Measurements from ENCODE around the gene POMT1.
"Not testable (repeated sequence)": the region's sequence is repeated elsewhere in the genome, so short reads cannot be mapped to it uniquely, and the experiment has no call there.

Gene POMT1

DNA sequence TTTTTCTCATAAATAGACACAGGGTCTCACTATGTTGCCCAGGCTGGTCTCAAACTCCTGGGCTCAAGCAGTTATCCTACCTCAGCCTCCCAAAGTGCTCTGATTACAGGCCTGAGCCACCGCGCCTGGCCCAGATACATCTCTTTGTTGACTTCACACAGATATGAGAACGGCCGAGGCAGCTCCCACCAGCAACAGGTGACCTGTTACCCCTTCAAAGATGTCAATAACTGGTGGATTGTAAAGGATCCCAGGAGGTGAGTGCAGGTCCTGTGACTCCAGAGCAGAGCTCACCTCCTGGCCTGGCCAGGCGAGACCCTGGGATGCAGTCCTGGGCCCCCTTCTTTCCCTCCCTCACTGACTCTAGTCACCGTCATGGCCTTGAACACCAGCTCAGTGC is 9.2 kb downstream of the POMT1 start (continued):
- TF ChIP-seq, protein P1, sequence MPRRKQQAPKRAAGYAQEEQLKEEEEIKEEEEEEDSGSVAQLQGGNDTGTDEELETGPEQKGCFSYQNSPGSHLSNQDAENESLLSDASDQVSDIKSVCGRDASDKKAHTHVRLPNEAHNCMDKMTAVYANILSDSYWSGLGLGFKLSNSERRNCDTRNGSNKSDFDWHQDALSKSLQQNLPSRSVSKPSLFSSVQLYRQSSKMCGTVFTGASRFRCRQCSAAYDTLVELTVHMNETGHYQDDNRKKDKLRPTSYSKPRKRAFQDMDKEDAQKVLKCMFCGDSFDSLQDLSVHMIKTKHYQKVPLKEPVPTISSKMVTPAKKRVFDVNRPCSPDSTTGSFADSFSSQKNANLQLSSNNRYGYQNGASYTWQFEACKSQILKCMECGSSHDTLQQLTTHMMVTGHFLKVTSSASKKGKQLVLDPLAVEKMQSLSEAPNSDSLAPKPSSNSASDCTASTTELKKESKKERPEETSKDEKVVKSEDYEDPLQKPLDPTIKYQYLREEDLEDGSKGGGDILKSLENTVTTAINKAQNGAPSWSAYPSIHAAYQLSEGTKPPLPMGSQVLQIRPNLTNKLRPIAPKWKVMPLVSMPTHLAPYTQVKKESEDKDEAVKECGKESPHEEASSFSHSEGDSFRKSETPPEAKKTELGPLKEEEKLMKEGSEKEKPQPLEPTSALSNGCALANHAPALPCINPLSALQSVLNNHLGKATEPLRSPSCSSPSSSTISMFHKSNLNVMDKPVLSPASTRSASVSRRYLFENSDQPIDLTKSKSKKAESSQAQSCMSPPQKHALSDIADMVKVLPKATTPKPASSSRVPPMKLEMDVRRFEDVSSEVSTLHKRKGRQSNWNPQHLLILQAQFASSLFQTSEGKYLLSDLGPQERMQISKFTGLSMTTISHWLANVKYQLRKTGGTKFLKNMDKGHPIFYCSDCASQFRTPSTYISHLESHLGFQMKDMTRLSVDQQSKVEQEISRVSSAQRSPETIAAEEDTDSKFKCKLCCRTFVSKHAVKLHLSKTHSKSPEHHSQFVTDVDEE (CRISPR knock-in tag; IDR thresholded peaks at IDR 0.05): no peak
- TF ChIP-seq GLIS3 (CRISPR knock-in tag; IDR thresholded peaks at IDR 0.05) (no peak), PPARA (CRISPR knock-in tag; IDR thresholded peaks at IDR 0.05; ENCODE audit: borderline replicate concordance) (no peak), OSR1 (CRISPR knock-in tag; IDR thresholded peaks at IDR 0.05) (no peak)
- TF ChIP-seq, protein P2, sequence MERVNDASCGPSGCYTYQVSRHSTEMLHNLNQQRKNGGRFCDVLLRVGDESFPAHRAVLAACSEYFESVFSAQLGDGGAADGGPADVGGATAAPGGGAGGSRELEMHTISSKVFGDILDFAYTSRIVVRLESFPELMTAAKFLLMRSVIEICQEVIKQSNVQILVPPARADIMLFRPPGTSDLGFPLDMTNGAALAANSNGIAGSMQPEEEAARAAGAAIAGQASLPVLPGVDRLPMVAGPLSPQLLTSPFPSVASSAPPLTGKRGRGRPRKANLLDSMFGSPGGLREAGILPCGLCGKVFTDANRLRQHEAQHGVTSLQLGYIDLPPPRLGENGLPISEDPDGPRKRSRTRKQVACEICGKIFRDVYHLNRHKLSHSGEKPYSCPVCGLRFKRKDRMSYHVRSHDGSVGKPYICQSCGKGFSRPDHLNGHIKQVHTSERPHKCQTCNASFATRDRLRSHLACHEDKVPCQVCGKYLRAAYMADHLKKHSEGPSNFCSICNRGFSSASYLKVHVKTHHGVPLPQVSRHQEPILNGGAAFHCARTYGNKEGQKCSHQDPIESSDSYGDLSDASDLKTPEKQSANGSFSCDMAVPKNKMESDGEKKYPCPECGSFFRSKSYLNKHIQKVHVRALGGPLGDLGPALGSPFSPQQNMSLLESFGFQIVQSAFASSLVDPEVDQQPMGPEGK (CRISPR knock-in tag; IDR thresholded peaks at IDR 0.05; ENCODE audit: borderline replicate concordance): no peak
- TF ChIP-seq, protein P3, sequence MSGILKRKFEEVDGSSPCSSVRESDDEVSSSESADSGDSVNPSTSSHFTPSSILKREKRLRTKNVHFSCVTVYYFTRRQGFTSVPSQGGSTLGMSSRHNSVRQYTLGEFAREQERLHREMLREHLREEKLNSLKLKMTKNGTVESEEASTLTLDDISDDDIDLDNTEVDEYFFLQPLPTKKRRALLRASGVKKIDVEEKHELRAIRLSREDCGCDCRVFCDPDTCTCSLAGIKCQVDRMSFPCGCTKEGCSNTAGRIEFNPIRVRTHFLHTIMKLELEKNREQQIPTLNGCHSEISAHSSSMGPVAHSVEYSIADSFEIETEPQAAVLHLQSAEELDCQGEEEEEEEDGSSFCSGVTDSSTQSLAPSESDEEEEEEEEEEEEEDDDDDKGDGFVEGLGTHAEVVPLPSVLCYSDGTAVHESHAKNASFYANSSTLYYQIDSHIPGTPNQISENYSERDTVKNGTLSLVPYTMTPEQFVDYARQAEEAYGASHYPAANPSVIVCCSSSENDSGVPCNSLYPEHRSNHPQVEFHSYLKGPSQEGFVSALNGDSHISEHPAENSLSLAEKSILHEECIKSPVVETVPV (CRISPR knock-in tag; IDR thresholded peaks at IDR 0.05): no peak

DNA sequence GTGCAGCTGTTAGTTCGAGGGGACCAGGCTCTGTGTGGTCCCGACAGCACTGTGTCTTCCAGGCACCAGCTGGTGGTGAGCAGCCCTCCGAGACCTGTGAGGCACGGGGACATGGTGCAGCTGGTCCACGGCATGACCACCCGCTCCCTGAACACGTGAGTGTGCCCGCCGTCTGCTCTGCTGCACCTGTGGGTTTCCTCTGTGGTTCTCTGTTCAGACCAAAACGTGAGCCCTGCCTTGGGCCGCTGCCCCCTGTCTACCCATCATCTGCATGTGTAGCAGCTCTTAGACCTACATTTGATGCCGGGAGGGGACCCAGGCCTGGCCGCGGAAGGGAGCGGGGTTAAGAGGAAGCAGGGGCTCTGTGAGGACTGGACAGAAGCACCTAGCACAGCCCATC is 10.5 kb downstream of the POMT1 start:
- ATAC-seq: no peak

DNA sequence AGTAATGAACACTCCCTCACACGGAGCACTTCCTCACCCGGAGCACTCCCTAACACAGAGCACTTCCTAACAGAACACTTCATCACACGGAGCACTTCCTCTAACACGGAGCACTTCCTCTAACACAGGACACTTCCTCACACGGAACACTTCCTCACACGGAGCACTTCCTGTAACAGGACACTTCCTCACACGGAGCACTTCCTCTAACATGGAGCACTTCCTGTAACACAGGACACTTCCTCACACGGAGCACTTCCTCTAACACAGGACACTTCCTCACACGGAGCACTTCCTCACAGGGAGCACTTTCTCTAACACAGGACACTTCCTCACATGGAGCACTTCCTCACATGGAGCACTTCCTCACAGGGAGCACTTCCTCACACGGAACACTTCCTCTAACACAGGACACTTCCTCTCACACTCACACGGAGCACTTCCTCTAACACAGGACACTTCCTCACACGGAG is 12.9 kb downstream of the POMT1 start:
- not testable (repeated sequence) for ATAC-seq

More for the DNA sequence above, 10.5 kb downstream of the POMT1 start:
- TF ChIP-seq, protein P4, sequence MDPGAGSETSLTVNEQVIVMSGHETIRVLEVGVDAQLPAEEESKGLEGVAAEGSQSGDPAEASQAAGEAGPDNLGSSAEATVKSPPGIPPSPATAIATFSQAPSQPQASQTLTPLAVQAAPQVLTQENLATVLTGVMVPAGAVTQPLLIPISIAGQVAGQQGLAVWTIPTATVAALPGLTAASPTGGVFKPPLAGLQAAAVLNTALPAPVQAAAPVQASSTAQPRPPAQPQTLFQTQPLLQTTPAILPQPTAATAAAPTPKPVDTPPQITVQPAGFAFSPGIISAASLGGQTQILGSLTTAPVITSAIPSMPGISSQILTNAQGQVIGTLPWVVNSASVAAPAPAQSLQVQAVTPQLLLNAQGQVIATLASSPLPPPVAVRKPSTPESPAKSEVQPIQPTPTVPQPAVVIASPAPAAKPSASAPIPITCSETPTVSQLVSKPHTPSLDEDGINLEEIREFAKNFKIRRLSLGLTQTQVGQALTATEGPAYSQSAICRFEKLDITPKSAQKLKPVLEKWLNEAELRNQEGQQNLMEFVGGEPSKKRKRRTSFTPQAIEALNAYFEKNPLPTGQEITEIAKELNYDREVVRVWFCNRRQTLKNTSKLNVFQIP (CRISPR knock-in tag; IDR thresholded peaks at IDR 0.05; ENCODE audit: borderline replicate concordance, low read depth): no peak
- no peak for TF ChIP-seq ISL1 (CRISPR knock-in tag; IDR thresholded peaks at IDR 0.05)

DNA sequence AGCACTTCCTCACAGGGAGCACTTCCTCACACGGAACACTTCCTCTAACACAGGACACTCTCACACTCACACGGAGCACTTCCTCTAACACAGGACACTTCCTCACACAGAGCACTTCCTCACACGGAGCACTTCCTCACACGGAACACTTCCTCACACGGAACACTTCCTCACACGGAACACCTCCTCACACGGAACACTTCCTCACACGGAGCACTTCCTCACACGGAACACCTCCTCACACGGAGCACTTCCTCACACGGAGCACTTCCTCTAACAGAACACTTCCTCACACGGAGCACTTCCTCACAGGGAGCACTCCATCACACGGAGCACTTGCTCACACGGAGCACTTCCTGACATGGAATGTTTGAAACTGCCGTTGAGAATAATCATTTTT is 13.4 kb downstream of the POMT1 start:
- TF ChIP-seq, protein P1 (CRISPR knock-in tag; IDR thresholded peaks at IDR 0.05): no peak
- TF ChIP-seq ISL1 (CRISPR knock-in tag; IDR thresholded peaks at IDR 0.05) (no peak), TCF4 (CRISPR knock-in tag; IDR thresholded peaks at IDR 0.05; ENCODE audit: borderline replicate concordance) (no peak), PPARA (CRISPR knock-in tag; IDR thresholded peaks at IDR 0.05; ENCODE audit: borderline replicate concordance) (no peak), ZC3H10 (CRISPR knock-in tag; IDR thresholded peaks at IDR 0.05) (no peak), ZNF70 (CRISPR knock-in tag; IDR thresholded peaks at IDR 0.05) (no peak), ZNF8 (CRISPR knock-in tag; IDR thresholded peaks at IDR 0.05) (no peak), ZFP30 (CRISPR knock-in tag; IDR thresholded peaks at IDR 0.05) (no peak), OSR1 (CRISPR knock-in tag; IDR thresholded peaks at IDR 0.05) (no peak), CSDC2 (CRISPR knock-in tag; IDR thresholded peaks at IDR 0.05) (no peak), ESRRG (CRISPR knock-in tag; IDR thresholded peaks at IDR 0.05) (no peak), RARB (CRISPR knock-in tag; IDR thresholded peaks at IDR 0.05) (no peak), GLIS3 (CRISPR knock-in tag; IDR thresholded peaks at IDR 0.05) (no peak), ARNTL (CRISPR knock-in tag; IDR thresholded peaks at IDR 0.05; ENCODE audit: borderline replicate concordance, low read depth) (no peak), BACH2 (CRISPR knock-in tag; IDR thresholded peaks at IDR 0.05; ENCODE audit: borderline replicate concordance) (no peak), ZNF565 (CRISPR knock-in tag; conservative IDR thresholded peaks at IDR 0.05; ENCODE audit: low read depth) (no peak)
- TF ChIP-seq, protein P2 (CRISPR knock-in tag; IDR thresholded peaks at IDR 0.05; ENCODE audit: borderline replicate concordance): no peak
- TF ChIP-seq, protein P5, sequence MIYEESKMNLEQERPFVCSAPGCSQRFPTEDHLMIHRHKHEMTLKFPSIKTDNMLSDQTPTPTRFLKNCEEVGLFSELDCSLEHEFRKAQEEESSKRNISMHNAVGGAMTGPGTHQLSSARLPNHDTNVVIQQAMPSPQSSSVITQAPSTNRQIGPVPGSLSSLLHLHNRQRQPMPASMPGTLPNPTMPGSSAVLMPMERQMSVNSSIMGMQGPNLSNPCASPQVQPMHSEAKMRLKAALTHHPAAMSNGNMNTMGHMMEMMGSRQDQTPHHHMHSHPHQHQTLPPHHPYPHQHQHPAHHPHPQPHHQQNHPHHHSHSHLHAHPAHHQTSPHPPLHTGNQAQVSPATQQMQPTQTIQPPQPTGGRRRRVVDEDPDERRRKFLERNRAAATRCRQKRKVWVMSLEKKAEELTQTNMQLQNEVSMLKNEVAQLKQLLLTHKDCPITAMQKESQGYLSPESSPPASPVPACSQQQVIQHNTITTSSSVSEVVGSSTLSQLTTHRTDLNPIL (CRISPR knock-in tag; IDR thresholded peaks at IDR 0.05; ENCODE audit: low read depth): no peak
- no peak for ATAC-seq
